GM12892 (cell line): ENCODE measurements around the gene STYXL2.
A peak's percentile ranks its signal among the peaks of the same experiment; 100 is the strongest.

ENCODE experiments used
- DNase-seq: peaks from one replicate; pipeline ENCODE4 v3.0.0; 2011; ENCODE audit not compliant: insufficient read length
- FAIRE-seq: peaks from 2 replicates; lab custom pipeline; 2011; peaks lifted over from hg19 to GRCh38; lab: Jason Lieb, UNC
- POLR2A ChIP-seq: IDR thresholded peaks from 2 replicates; pipeline ENCODE4 v1.6.1; 2011; ENCODE audit warnings: low read depth, low read length, control low read depth
- POLR2AphosphoS5 ChIP-seq: IDR thresholded peaks from 2 replicates; pipeline ENCODE4 v1.6.1; 2011; ENCODE audit warnings: low read depth, low read length, control low read depth
- TAF1 ChIP-seq: IDR thresholded peaks from 2 replicates; pipeline ENCODE4 v1.6.1; 2011; ENCODE audit warnings: low read depth, mild to moderate bottlenecking, control low read depth, low read length, borderline replicate concordance

Gene STYXL2

GRCh38 chr1:167100730-167101129 lies 6.9 kb downstream of the STYXL2 start:
- DNase-seq (no peak), FAIRE-seq (no peak)
- TF ChIP-seq TAF1 (no peak), POLR2A (no peak), POLR2AphosphoS5 (no peak)

GRCh38 chr1:167101754-167102153 lies 7.9 kb downstream of the STYXL2 start:
- FAIRE-seq (no peak), DNase-seq (no peak)
- TF ChIP-seq TAF1 (no peak), POLR2AphosphoS5 (no peak), POLR2A (no peak)

GRCh38 chr1:167102906-167103573 lies 9.2 kb downstream of the STYXL2 start:
- FAIRE-seq: no peak
- TF ChIP-seq POLR2AphosphoS5: no peak
- no peak for TF ChIP-seq TAF1
- TF ChIP-seq POLR2A: no peak
- DNase-seq: no peak

GRCh38 chr1:167104256-167104633 lies 10.4 kb downstream of the STYXL2 start:
- FAIRE-seq (peak; percentile 27), DNase-seq (no peak)
- TF ChIP-seq TAF1 (no peak), POLR2A (no peak), POLR2AphosphoS5 (no peak)

GRCh38 chr1:167105271-167106118 lies 11.6 kb downstream of the STYXL2 start:
- TF ChIP-seq POLR2A (no peak), POLR2AphosphoS5 (no peak), TAF1 (no peak)
- FAIRE-seq (peak; percentile 5), DNase-seq (no peak)

GRCh38 chr1:167106119-167106461 lies 12.2 kb downstream of the STYXL2 start:
- TF ChIP-seq POLR2AphosphoS5 (no peak), POLR2A (no peak), TAF1 (no peak)
- no peak for FAIRE-seq
- DNase-seq: no peak

GRCh38 chr1:167107456-167107855 lies 13.6 kb downstream of the STYXL2 start:
- TF ChIP-seq POLR2AphosphoS5: no peak
- TF ChIP-seq TAF1: no peak
- no peak for TF ChIP-seq POLR2A
- FAIRE-seq (no peak), DNase-seq (no peak)

- no peak for DNase-seq
- TF ChIP-seq TAF1 (no peak), POLR2AphosphoS5 (no peak), POLR2A (no peak)
- peak; percentile 48 for FAIRE-seq
Observed at GRCh38 chr1:167109125-167109524, 15.2 kb downstream of the STYXL2 start.

- TF ChIP-seq POLR2AphosphoS5: no peak
- TF ChIP-seq POLR2A: no peak
- TF ChIP-seq TAF1: no peak
- FAIRE-seq (no peak), DNase-seq (no peak)
Observed at GRCh38 chr1:167110586-167110985, 16.7 kb downstream of the STYXL2 start.

- no peak for TF ChIP-seq POLR2A
- TF ChIP-seq TAF1: no peak
- no peak for TF ChIP-seq POLR2AphosphoS5
- DNase-seq: no peak
- no peak for FAIRE-seq
Observed at GRCh38 chr1:167111868-167112709, 18.2 kb downstream of the STYXL2 start.

- TF ChIP-seq POLR2AphosphoS5: no peak
- no peak for TF ChIP-seq TAF1
- TF ChIP-seq POLR2A: no peak
- FAIRE-seq: no peak
- no peak for DNase-seq
Observed at GRCh38 chr1:167114725-167115124, 20.9 kb downstream of the STYXL2 start.

- TF ChIP-seq POLR2AphosphoS5: no peak
- TF ChIP-seq TAF1: no peak
- TF ChIP-seq POLR2A: no peak
- FAIRE-seq (no peak), DNase-seq (no peak)
Observed at GRCh38 chr1:167115655-167116054, 21.8 kb downstream of the STYXL2 start.
